ENCODE measurements around the gene PRR29. TPM values are rescaled to one million over a fixed set of nuclear protein-coding genes. Genes with fewer than 3 reads are reported as not detected.

The PRR29 gene
- total and polyA plus RNA-seq, 8 donors, result 1.0 to 9.6 (median 6.0) TPM

DNA sequence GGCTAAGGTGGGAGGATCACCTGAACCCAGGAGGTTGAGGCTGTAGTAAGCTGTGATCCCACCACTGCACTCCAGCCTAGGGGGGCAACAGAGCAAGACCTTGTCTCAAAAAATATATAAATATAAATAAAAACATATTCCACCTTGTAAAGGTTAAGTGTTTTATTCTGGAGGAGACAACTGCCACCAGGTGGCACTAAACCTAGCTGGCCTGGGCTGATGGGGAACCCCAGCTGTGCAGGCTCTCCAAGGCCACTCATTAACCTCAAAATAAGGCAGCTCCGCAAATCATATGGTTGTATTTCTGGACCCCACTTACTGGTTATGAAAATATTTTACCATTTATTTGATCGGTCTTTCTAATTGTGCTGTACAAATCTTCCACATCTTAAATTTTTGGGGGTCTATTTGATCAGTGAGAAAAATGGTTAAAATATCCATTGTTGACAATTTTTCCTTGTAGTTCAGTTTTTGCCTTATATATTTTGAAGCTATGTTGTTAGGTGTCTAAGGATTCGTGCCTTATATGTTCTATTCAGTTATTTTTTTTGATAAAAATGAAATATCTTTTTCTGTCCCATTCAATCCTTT, 30.8 kb downstream of the PRR29 start:
- Histone ChIP-seq H3K36me3 (no peaks in the 10 kb centered on the region), H3K27ac (no peak overlapping the region), H3K4me3 (no peak overlapping the region), H3K9me3 (no peaks in the 10 kb centered on the region), H3K4me1 (peaks cover 9 to 20% of the 10 kb centered on the region in 2 donors), H3K27me3 (no peaks in the 10 kb centered on the region)
- peak in 2 of 4 donors; percentile 71 for DNase-seq
- peak; percentile 62 for ATAC-seq
- TF ChIP-seq, protein P1, sequence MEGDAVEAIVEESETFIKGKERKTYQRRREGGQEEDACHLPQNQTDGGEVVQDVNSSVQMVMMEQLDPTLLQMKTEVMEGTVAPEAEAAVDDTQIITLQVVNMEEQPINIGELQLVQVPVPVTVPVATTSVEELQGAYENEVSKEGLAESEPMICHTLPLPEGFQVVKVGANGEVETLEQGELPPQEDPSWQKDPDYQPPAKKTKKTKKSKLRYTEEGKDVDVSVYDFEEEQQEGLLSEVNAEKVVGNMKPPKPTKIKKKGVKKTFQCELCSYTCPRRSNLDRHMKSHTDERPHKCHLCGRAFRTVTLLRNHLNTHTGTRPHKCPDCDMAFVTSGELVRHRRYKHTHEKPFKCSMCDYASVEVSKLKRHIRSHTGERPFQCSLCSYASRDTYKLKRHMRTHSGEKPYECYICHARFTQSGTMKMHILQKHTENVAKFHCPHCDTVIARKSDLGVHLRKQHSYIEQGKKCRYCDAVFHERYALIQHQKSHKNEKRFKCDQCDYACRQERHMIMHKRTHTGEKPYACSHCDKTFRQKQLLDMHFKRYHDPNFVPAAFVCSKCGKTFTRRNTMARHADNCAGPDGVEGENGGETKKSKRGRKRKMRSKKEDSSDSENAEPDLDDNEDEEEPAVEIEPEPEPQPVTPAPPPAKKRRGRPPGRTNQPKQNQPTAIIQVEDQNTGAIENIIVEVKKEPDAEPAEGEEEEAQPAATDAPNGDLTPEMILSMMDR (IDR thresholded peaks at IDR 0.05), result peak; percentile 59 to 81
- intact Hi-C loops (cut with DNase I), result loop anchor here in 1 of 2 donors (2.0 to 5.0 kb wide), 2 partner anchors 104 to 112 kb away; partner anchors contain the start of gene GH1

DNA sequence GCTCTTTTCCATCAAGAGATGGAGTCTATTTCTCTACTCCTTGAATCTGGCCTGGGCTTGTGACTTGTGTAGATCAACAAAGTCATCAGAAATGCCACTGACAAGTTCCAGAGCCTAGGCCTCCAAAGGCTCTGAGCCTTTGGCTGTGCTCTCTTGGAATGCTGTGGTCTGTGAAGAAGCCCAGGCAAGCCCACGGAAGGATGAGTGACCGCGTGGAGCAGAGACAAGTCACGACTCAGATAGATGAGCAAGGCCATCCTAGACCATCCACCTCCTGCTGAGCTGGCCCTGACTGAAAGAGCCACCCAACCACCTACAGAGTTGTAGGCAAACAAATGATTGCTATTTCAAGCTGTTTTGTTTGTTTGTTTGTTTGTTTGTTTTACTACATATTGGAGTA, 33.9 kb downstream of the PRR29 start:
- Histone ChIP-seq H3K27me3 (no peaks in the 10 kb centered on the region), H3K9me3 (no peaks in the 10 kb centered on the region), H3K4me1 (no peaks in the 10 kb centered on the region), H3K4me3 (no peak overlapping the region), H3K27ac (no peak overlapping the region), H3K36me3 (peaks cover 0 to 6% of the 10 kb centered on the region in 2 donors)
- TF ChIP-seq, protein P1 (IDR thresholded peaks at IDR 0.05), result no peak
- intact Hi-C loops (cut with DNase I), result no loop called here
- DNase-seq (no peak), ATAC-seq (no peak)

DNA sequence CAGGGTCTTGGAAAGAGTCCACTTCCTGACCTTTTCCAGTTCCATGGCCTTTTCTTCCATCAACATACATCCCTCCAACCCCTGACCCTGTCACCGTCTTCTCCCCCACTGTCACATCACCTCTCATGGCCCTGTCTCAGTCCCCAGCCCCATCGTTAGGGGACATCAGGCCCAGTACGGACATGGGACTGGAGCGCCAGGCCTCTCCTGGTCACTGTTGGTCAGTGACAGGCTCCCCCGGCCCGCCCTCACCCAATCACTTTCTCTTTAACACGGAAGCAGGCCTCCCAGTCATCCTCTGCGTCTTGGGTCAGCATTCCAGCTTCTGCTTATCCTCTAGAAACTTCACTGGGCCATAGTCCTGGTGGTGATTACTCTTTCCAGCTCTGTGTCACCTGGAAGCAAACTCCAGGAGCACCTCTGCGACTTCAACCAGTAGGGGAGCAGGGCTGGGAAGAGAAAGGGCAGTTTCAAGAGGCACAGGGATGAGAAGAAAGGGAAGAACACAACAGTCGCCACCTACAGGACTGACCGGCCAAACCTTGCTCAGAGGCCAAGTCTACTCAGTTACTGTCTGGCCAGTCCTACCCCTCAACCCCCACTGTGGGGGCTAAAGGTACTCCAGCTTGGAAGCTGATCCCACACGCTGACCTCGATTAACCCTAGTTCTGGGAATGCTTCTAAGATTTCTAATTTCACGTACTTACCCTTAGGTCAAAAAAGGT, 38.2 kb downstream of the PRR29 start:
- intact Hi-C loops (cut with DNase I), result no loop called here
- Histone ChIP-seq H3K27me3 (no peaks in the 10 kb centered on the region), H3K4me3 (no peak overlapping the region), H3K4me1 (no peaks in the 10 kb centered on the region), H3K27ac (no peak overlapping the region), H3K9me3 (no peaks in the 10 kb centered on the region), H3K36me3 (peaks cover 0 to 38% of the 10 kb centered on the region in 2 donors)
- TF ChIP-seq, protein P1 (IDR thresholded peaks at IDR 0.05), result no peak
- no peak for DNase-seq
- ATAC-seq, result no peak

DNA sequence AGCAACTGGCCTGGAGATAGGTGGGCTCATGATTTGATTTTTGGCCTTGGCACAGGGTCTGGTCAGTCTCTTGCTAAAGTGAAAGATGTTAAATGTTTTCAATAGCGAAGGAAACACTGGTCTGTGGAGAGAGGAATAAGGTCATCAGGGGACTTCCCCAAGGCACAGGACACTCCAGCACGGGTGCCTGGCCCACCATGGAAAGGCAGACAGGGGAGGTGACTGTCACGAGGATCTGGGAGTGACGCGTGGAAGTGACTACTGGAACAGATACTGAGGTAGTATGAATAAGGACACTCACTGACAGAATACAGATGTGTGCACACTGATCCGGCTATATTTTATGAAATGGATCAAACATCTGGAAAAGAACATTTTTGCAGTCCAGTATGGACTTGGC, 39.0 kb downstream of the PRR29 start:
- peaks cover 0 to 46% of the 10 kb centered on the region in 2 donors for H3K36me3 ChIP-seq
- no peaks in the 10 kb centered on the region for H3K27me3 ChIP-seq
- no peak overlapping the region for H3K27ac ChIP-seq
- no peak overlapping the region for H3K4me3 ChIP-seq
- DNase-seq, result no peak
- no peaks in the 10 kb centered on the region for H3K9me3 ChIP-seq
- intact Hi-C loops (cut with DNase I), result no loop called here
- TF ChIP-seq, protein P1 (IDR thresholded peaks at IDR 0.05), result no peak
- ATAC-seq, result no peak
- no peaks in the 10 kb centered on the region for H3K4me1 ChIP-seq

DNA sequence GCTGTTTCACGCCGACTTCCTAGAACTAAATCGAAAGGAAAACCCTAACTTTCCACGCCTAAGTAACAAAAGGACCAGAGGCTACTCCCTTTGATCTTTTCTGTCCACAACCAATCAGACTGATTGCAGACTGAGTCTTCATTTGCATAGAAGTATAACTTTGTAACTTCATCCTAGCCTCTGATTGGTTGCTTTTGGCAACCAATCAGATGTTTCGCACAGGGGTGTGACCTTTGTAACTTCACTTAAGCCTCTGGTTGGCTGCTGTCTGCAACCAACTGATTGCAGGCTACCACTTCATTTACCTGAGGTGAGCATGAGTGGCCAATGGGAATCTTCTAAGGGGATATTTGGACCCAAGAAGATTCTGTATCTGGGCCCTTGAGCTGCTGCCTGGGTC, 39.7 kb downstream of the PRR29 start:
- intact Hi-C loops (cut with DNase I), result no loop called here
- TF ChIP-seq, protein P1 (IDR thresholded peaks at IDR 0.05), result no peak
- H3K4me1 ChIP-seq, result no peaks in the 10 kb centered on the region
- H3K4me3 ChIP-seq, result no peak overlapping the region
- no peaks in the 10 kb centered on the region for H3K27me3 ChIP-seq
- DNase-seq (no peak), ATAC-seq (no peak)
- no peak overlapping the region for H3K27ac ChIP-seq
- H3K9me3 ChIP-seq, result no peaks in the 10 kb centered on the region
- peaks cover 0 to 52% of the 10 kb centered on the region in 2 donors for H3K36me3 ChIP-seq
